Trophoblast cell (in vitro differentiated cells and primary cell): ENCODE data around the gene RGR.

Experiments
- DNase-seq, 2 donors: peaks; one replicate each; pipeline ENCODE4 v3.0.0-alpha.2; 2016
- H2AFZ ChIP-seq: 2 replicates; pipeline ENCODE4 v1.6.1; 2013; ENCODE audit warnings: low read length, moderate library complexity, mild to moderate bottlenecking; ENCODE audit not compliant: insufficient read depth, poor library complexity
- H2AK5ac ChIP-seq: 2 replicates; pipeline ENCODE4 v1.6.1; 2013; ENCODE audit warnings: mild to moderate bottlenecking, low read length
- H2BK120ac ChIP-seq: 2 replicates; pipeline ENCODE4 v1.6.1; 2013; ENCODE audit warnings: low read length, mild to moderate bottlenecking, moderate library complexity; ENCODE audit not compliant: insufficient read depth, poor library complexity
- H2BK12ac ChIP-seq: 2 replicates; pipeline ENCODE4 v1.6.1; 2013; ENCODE audit warnings: mild to moderate bottlenecking, low read length, moderate library complexity
- H2BK5ac ChIP-seq: 2 replicates; pipeline ENCODE4 v1.6.1; 2013; ENCODE audit warnings: low read length, low read depth, moderate library complexity, mild to moderate bottlenecking; ENCODE audit not compliant: poor library complexity
- H3K14ac ChIP-seq: 2 replicates; pipeline ENCODE4 v1.6.1; 2013; ENCODE audit warnings: mild to moderate bottlenecking, low read length
- H3K18ac ChIP-seq: 2 replicates; pipeline ENCODE4 v1.6.1; 2013; ENCODE audit warnings: mild to moderate bottlenecking, low read length
- H3K23ac ChIP-seq: 2 replicates; pipeline ENCODE4 v1.6.1; 2013; ENCODE audit warnings: low read length
- H3K27ac ChIP-seq: 2 replicates; pipeline ENCODE4 v1.5.1; 2013; ENCODE audit warnings: low read depth, mild to moderate bottlenecking, inconsistent platforms, low read length, moderate library complexity
- H3K27me3 ChIP-seq: 2 replicates; pipeline ENCODE4 v1.6.1; 2013; ENCODE audit warnings: inconsistent platforms, mild to moderate bottlenecking, low read length, moderate library complexity; ENCODE audit not compliant: insufficient read depth
- H3K36me3 ChIP-seq, 2 experiments: 1 replicate in 1 of 2; 2 replicates in 1 of 2; pipeline ENCODE4 v1.6.1; 2013; ENCODE audit warnings: low read length in 2 of 2, mild to moderate bottlenecking in 2 of 2, moderate library complexity in 1 of 2; ENCODE audit not compliant: insufficient read depth in 2 of 2, control insufficient read depth in 1 of 2
- H3K4ac ChIP-seq: 2 replicates; pipeline ENCODE4 v1.6.1; 2013; ENCODE audit warnings: low read depth, mild to moderate bottlenecking, low read length, moderate library complexity
- H3K4me1 ChIP-seq, 2 experiments: 1 replicate in 1 of 2; 2 replicates in 1 of 2; pipeline ENCODE4 v1.6.1; 2013; ENCODE audit warnings: low read length in 2 of 2, mild to moderate bottlenecking in 2 of 2, moderate library complexity in 1 of 2; ENCODE audit not compliant: insufficient read depth in 2 of 2, control insufficient read depth in 1 of 2
- H3K4me2 ChIP-seq: 2 replicates; pipeline ENCODE4 v1.6.1; 2013; ENCODE audit warnings: inconsistent platforms, mild to moderate bottlenecking, low read length, moderate library complexity
- H3K4me3 ChIP-seq: 2 replicates; pipeline ENCODE4 v1.5.1; 2013; ENCODE audit warnings: mild to moderate bottlenecking, low read depth, low read length, inconsistent platforms
- H3K79me1 ChIP-seq: one replicate; pipeline ENCODE4 v1.6.1; 2013; ENCODE audit warnings: low read length
- H3K79me2 ChIP-seq: 2 replicates; pipeline ENCODE4 v1.6.1; 2013; ENCODE audit warnings: low read length, mild to moderate bottlenecking; ENCODE audit not compliant: control insufficient read depth, insufficient read depth, poor library complexity
- H3K9ac ChIP-seq: 2 replicates; pipeline ENCODE4 v1.6.1; 2013; ENCODE audit warnings: mild to moderate bottlenecking, low read length
- H3K9me3 ChIP-seq: 2 replicates; pipeline ENCODE4 v1.6.1; 2013; ENCODE audit warnings: low read depth, mild to moderate bottlenecking, control low read depth, inconsistent platforms, low read length; ENCODE audit not compliant: insufficient read depth
- H4K12ac ChIP-seq: 2 replicates; pipeline ENCODE4 v1.6.1; 2013; ENCODE audit warnings: low read depth, mild to moderate bottlenecking, low read length, moderate library complexity
- H4K8ac ChIP-seq: 2 replicates; pipeline ENCODE4 v1.6.1; 2013; ENCODE audit warnings: low read depth, mild to moderate bottlenecking, low read length, moderate library complexity
- H4K91ac ChIP-seq: one replicate; pipeline ENCODE4 v1.6.1; 2013; ENCODE audit warnings: low read depth, mild to moderate bottlenecking, low read length, moderate library complexity
- WGBS: extraction: QIAGEN DNeasy Blood & Tissue Kit; methylation state at CpG from one replicate; pipeline ENCODE4 v1.1.7; 2013; ENCODE audit warnings: missing lambda C conversion rate; ENCODE audit not compliant: insufficient read length, insufficient coverage; ENCODE audit errors: extremely low coverage; 5-methylcytosine and 5-hydroxymethylcytosine counted together

Gene RGR

GRCh38 chr10:84286695-84287094 is 41.8 kb downstream of the RGR start:
- H3K9me3 ChIP-seq = no peaks in the 10 kb centered on the region

DNA sequence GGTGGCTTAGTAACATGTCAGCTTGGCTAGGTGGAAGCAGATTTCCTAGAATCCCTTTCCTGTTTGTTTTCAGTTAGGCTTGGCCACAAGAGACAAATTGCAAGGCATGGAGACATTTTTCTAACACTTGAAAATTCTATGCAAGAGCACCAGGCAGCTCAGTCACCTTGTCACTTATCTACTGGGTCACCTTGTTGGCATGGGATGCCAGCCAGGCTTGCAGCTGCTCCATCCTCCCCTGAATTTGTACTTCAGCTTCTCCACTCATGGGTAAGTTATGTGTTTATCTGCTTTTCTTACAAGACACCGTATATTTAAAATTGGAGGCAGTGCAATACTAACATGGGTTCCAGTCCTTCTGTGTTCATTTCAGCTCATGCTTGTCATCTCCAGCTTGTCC is 43.3 kb downstream of the RGR start:
- no peak overlapping the region for H3K18ac ChIP-seq

More at GRCh38 chr10:84286695-84287094, 41.8 kb downstream of the RGR start:
- no peak overlapping the region for H2BK12ac ChIP-seq
- no peak overlapping the region for H4K12ac ChIP-seq
- no peak for DNase-seq
- no peak overlapping the region for H3K4me2 ChIP-seq
- H2AFZ ChIP-seq = no peak overlapping the region
- no peaks in the 10 kb centered on the region for H3K36me3 ChIP-seq
- H3K4me1 ChIP-seq = no peaks in the 10 kb centered on the region
- H3K18ac ChIP-seq = no peak overlapping the region
- H3K23ac ChIP-seq = no peak overlapping the region
- no peak overlapping the region for H4K91ac ChIP-seq
- H2AK5ac ChIP-seq = no peak overlapping the region
- no peak overlapping the region for H3K4me3 ChIP-seq
- H3K79me2 ChIP-seq = no peaks in the 10 kb centered on the region
- no peak overlapping the region for H3K9ac ChIP-seq
- H3K27me3 ChIP-seq = no peaks in the 10 kb centered on the region
- no peaks in the 10 kb centered on the region for H3K79me1 ChIP-seq
- H3K4ac ChIP-seq = no peak overlapping the region
- H2BK5ac ChIP-seq = no peak overlapping the region
- no peak overlapping the region for H4K8ac ChIP-seq
- H2BK120ac ChIP-seq = no peak overlapping the region
- no peak overlapping the region for H3K14ac ChIP-seq
- H3K27ac ChIP-seq = no peak overlapping the region

GRCh38 chr10:84289521-84290200 is 44.8 kb downstream of the RGR start:
- H2AFZ ChIP-seq = no peak overlapping the region
- H3K18ac ChIP-seq = no peak overlapping the region
- WGBS = no CpG with 5 or more reads among the region's 1 CpG
- H3K4me1 ChIP-seq = peaks cover 4 to 6% of the 10 kb centered on the region in 2 experiments
- H3K79me1 ChIP-seq = no peaks in the 10 kb centered on the region
- H3K4me2 ChIP-seq = no peak overlapping the region
- H3K14ac ChIP-seq = no peak overlapping the region
- H3K36me3 ChIP-seq = no peaks in the 10 kb centered on the region
- H2BK12ac ChIP-seq = no peak overlapping the region
- no peak overlapping the region for H4K8ac ChIP-seq
- no peak overlapping the region for H3K27ac ChIP-seq
- no peak overlapping the region for H2BK120ac ChIP-seq
- H2BK5ac ChIP-seq = no peak overlapping the region
- H3K23ac ChIP-seq = no peak overlapping the region
- DNase-seq = no peak
- no peak overlapping the region for H4K91ac ChIP-seq
- H3K27me3 ChIP-seq = no peaks in the 10 kb centered on the region
- H3K4ac ChIP-seq = no peak overlapping the region
- no peaks in the 10 kb centered on the region for H3K9me3 ChIP-seq
- H2AK5ac ChIP-seq = no peak overlapping the region
- H3K9ac ChIP-seq = no peak overlapping the region
- H4K12ac ChIP-seq = no peak overlapping the region
- H3K4me3 ChIP-seq = no peak overlapping the region
- H3K79me2 ChIP-seq = no peaks in the 10 kb centered on the region

More for the DNA sequence above, 43.3 kb downstream of the RGR start:
- DNase-seq = no peak
- Histone ChIP-seq H3K79me1 (no peaks in the 10 kb centered on the region), H3K4ac (no peak overlapping the region), H3K4me2 (no peak overlapping the region), H3K23ac (no peak overlapping the region), H3K4me1 (peaks cover 0 to 2% of the 10 kb centered on the region in 2 experiments), H2BK5ac (no peak overlapping the region), H2BK120ac (no peak overlapping the region), H4K12ac (no peak overlapping the region), H4K91ac (no peak overlapping the region), H3K27me3 (no peaks in the 10 kb centered on the region), H3K27ac (no peak overlapping the region), H3K14ac (no peak overlapping the region), H2AFZ (no peak overlapping the region), H4K8ac (no peak overlapping the region), H3K9me3 (no peaks in the 10 kb centered on the region), H3K36me3 (no peaks in the 10 kb centered on the region), H2BK12ac (no peak overlapping the region), H3K79me2 (no peaks in the 10 kb centered on the region), H3K9ac (no peak overlapping the region), H2AK5ac (no peak overlapping the region), H3K4me3 (no peak overlapping the region)
- WGBS = no CpG with 5 or more reads among the region's 1 CpG

GRCh38 chr10:84290235-84290634 is 45.4 kb downstream of the RGR start:
- no CpG with 5 or more reads among the region's 3 CpGs for WGBS
- H3K18ac ChIP-seq = no peak overlapping the region
- H3K79me2 ChIP-seq = no peaks in the 10 kb centered on the region
- H3K27me3 ChIP-seq = no peaks in the 10 kb centered on the region
- H3K14ac ChIP-seq = no peak overlapping the region
- H2AFZ ChIP-seq = no peak overlapping the region
- no peak overlapping the region for H2AK5ac ChIP-seq
- no peaks in the 10 kb centered on the region for H3K9me3 ChIP-seq
- no peaks in the 10 kb centered on the region for H3K36me3 ChIP-seq
- DNase-seq = no peak
- no peak overlapping the region for H4K91ac ChIP-seq
- H3K4me1 ChIP-seq = peaks cover 4 to 6% of the 10 kb centered on the region in 2 experiments
- H3K4ac ChIP-seq = no peak overlapping the region
- H4K8ac ChIP-seq = no peak overlapping the region
- H3K23ac ChIP-seq = no peak overlapping the region
- no peaks in the 10 kb centered on the region for H3K79me1 ChIP-seq
- H4K12ac ChIP-seq = no peak overlapping the region
- no peak overlapping the region for H3K27ac ChIP-seq
- H3K4me3 ChIP-seq = no peak overlapping the region
- H3K9ac ChIP-seq = no peak overlapping the region
- H2BK12ac ChIP-seq = no peak overlapping the region
- H2BK5ac ChIP-seq = no peak overlapping the region
- no peak overlapping the region for H3K4me2 ChIP-seq
- no peak overlapping the region for H2BK120ac ChIP-seq
